ENCODE measurements around the gene TTLL5. TPM values are rescaled to one million over a fixed set of nuclear protein-coding genes. Genes with fewer than 3 reads are reported as not detected.

Gene TTLL5
- total RNA-seq, 1 donor from 2014 or later: 43.1 TPM

DNA sequence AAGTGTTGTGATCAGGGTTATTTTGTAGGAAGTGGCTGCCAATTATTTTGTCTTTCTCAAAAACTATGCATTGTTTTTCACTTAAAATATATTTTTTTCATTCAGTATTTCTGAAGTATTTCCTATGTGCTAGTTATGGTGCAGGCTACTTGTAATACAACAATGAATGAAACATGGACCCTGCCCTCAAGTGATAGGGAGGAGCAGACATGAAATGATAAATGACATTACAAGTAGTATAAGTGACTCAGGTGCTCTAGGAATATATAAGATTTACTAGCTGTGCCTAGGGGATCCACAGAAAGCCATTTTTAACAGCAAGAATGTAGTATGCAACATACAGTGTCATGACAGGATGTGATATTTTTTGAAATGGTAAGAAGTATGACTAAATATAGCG lies 65.3 kb downstream of the TTLL5 start:
- peaks cover 13% of the 10 kb centered on the region for H3K36me3 Mint-ChIP-seq (ENCODE audit: unreplicated experiment)
- TF ChIP-seq, protein P1, sequence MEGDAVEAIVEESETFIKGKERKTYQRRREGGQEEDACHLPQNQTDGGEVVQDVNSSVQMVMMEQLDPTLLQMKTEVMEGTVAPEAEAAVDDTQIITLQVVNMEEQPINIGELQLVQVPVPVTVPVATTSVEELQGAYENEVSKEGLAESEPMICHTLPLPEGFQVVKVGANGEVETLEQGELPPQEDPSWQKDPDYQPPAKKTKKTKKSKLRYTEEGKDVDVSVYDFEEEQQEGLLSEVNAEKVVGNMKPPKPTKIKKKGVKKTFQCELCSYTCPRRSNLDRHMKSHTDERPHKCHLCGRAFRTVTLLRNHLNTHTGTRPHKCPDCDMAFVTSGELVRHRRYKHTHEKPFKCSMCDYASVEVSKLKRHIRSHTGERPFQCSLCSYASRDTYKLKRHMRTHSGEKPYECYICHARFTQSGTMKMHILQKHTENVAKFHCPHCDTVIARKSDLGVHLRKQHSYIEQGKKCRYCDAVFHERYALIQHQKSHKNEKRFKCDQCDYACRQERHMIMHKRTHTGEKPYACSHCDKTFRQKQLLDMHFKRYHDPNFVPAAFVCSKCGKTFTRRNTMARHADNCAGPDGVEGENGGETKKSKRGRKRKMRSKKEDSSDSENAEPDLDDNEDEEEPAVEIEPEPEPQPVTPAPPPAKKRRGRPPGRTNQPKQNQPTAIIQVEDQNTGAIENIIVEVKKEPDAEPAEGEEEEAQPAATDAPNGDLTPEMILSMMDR (IDR thresholded peaks at IDR 0.05; ENCODE audit: partially characterized antibody, unreplicated experiment): no peak
- H3K4me3 Mint-ChIP-seq (ENCODE audit: unreplicated experiment): no peak overlapping the region

DNA sequence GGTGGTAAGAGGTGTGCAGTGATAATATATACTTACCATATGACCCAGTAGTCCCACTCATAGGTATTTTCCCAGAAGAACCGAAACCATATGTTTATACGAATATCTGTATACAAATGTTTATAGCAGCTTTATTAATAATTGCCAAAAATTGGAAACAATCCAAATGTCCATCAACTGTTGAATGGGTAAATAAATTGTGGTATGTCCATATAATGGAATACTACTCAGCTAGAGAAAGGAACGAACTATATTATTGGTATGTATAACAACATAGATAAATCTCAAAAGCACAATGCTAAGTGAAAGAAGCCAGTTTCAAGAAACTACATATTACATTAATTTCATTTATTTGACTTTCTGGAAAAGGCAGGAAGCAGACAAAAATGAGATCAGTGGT lies 66.1 kb downstream of the TTLL5 start:
- no peak for DNase-seq
- Mint-ChIP-seq H3K27ac (ENCODE audit: unreplicated experiment) (no peak overlapping the region), H3K27me3 (ENCODE audit: unreplicated experiment) (no peaks in the 10 kb centered on the region), H3K4me1 (ENCODE audit: low read depth, unreplicated experiment) (no peaks in the 10 kb centered on the region), H3K9me3 (ENCODE audit: unreplicated experiment) (peaks cover under 1% of the 10 kb centered on the region), H3K36me3 (ENCODE audit: unreplicated experiment) (peaks cover 13% of the 10 kb centered on the region), H3K4me3 (ENCODE audit: unreplicated experiment) (no peak overlapping the region)
- TF ChIP-seq, protein P1 (IDR thresholded peaks at IDR 0.05; ENCODE audit: partially characterized antibody, unreplicated experiment): no peak

More for the DNA sequence above, 65.3 kb downstream of the TTLL5 start:
- Mint-ChIP-seq H3K27me3 (ENCODE audit: unreplicated experiment) (no peaks in the 10 kb centered on the region), H3K4me1 (ENCODE audit: low read depth, unreplicated experiment) (no peaks in the 10 kb centered on the region), H3K9me3 (ENCODE audit: unreplicated experiment) (peaks cover 2% of the 10 kb centered on the region), H3K27ac (ENCODE audit: unreplicated experiment) (no peak overlapping the region)
- DNase-seq: no peak

DNA sequence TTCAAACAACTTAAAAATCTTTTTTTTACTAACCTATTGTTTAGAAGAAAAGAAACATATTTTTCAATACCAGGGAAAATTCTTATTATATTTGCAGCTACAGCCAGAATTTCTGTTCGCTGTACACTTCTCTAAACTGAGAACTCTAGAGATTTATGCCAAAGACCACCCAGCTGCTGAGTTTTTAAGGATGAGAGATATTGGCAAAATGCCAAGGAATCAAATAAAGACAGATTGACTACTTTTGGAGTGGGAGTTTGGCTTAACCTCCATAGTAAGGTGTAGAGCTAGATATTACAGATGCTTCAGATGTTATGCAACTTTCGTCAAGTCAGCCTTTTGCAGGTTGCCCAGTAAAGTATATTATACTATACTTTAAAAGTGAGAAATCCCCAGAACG lies 71.8 kb downstream of the TTLL5 start:
- Mint-ChIP-seq H3K27ac (ENCODE audit: unreplicated experiment) (no peak overlapping the region), H3K4me3 (ENCODE audit: unreplicated experiment) (no peak overlapping the region), H3K4me1 (ENCODE audit: low read depth, unreplicated experiment) (no peaks in the 10 kb centered on the region), H3K36me3 (ENCODE audit: unreplicated experiment) (no peaks in the 10 kb centered on the region), H3K9me3 (ENCODE audit: unreplicated experiment) (no peaks in the 10 kb centered on the region), H3K27me3 (ENCODE audit: unreplicated experiment) (no peaks in the 10 kb centered on the region)
- no peak for DNase-seq
- TF ChIP-seq, protein P1 (IDR thresholded peaks at IDR 0.05; ENCODE audit: partially characterized antibody, unreplicated experiment): no peak

DNA sequence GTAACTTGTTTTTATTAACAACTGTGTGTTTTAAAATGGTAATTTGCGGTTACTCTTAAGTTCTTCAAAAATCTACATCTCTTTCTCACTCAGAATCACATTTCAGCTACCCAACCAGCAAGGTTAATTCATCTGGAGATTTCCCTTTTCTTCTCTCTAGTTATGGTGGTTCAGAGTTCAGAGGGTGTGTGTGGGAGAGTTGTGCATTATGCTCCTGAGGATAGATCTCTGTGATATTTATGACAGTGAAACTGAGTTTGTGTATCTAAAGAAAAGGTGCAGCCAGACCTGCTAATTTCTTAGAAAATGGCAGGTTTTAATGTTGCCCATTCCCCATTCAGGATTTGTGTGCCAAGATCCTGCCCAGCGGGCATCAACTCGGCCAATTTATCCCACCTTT lies 73.8 kb downstream of the TTLL5 start:
- no peak overlapping the region for H3K27ac Mint-ChIP-seq (ENCODE audit: unreplicated experiment)
- H3K36me3 Mint-ChIP-seq (ENCODE audit: unreplicated experiment): no peaks in the 10 kb centered on the region
- no peak overlapping the region for H3K4me3 Mint-ChIP-seq (ENCODE audit: unreplicated experiment)
- no peaks in the 10 kb centered on the region for H3K27me3 Mint-ChIP-seq (ENCODE audit: unreplicated experiment)
- H3K4me1 Mint-ChIP-seq (ENCODE audit: low read depth, unreplicated experiment): no peaks in the 10 kb centered on the region
- no peak for DNase-seq
- TF ChIP-seq, protein P1 (IDR thresholded peaks at IDR 0.05; ENCODE audit: partially characterized antibody, unreplicated experiment): no peak
- no peaks in the 10 kb centered on the region for H3K9me3 Mint-ChIP-seq (ENCODE audit: unreplicated experiment)

DNA sequence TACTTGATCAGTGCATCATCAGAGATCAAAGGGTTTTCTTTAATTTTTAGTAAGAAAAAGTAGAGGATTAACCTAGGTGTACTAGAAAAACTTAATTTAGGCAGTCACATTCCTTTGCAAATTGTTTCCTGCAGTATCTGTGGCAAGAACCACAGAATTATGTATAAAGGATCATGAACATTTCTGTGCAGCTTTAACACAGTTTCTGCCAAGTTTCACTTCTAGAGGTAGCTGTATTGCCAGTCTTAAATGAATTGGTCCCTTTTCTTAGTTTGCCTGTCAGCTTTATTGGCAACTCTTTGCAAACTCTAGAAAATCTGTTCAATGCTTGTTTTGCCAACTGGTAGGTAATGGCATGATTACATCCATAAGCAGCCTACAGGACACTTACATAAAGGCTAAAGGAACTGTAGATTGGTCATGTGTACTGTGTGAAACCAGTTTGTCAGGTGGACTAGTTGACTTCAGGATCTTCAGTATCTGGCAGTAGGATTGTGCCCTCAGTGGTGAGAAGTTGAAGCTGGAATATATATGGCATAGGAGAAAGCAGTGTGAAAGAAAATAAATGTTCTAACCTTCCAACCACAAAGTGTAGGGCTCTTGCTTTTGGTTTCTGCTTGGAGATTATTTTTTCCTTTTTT lies 75.9 kb downstream of the TTLL5 start:
- Mint-ChIP-seq H3K4me1 (ENCODE audit: low read depth, unreplicated experiment) (no peaks in the 10 kb centered on the region), H3K27me3 (ENCODE audit: unreplicated experiment) (no peaks in the 10 kb centered on the region), H3K27ac (ENCODE audit: unreplicated experiment) (no peak overlapping the region), H3K9me3 (ENCODE audit: unreplicated experiment) (no peaks in the 10 kb centered on the region), H3K36me3 (ENCODE audit: unreplicated experiment) (no peaks in the 10 kb centered on the region), H3K4me3 (ENCODE audit: unreplicated experiment) (no peak overlapping the region)
- TF ChIP-seq, protein P1 (IDR thresholded peaks at IDR 0.05; ENCODE audit: partially characterized antibody, unreplicated experiment): no peak
- DNase-seq: no peak
